Measurements from ENCODE around the gene GALP. TPM values are rescaled to one million over a fixed set of nuclear protein-coding genes. Genes with fewer than 3 reads are reported as not detected.
A peak's percentile ranks its signal among the peaks of the same experiment; 100 is the strongest.
"Not testable (repeated sequence)": the region's sequence is repeated elsewhere in the genome, so short reads cannot be mapped to it uniquely, and the experiment has no call there.

GALP gene
- total RNA-seq, 2 experiments from 2014 or later, result not detected

DNA sequence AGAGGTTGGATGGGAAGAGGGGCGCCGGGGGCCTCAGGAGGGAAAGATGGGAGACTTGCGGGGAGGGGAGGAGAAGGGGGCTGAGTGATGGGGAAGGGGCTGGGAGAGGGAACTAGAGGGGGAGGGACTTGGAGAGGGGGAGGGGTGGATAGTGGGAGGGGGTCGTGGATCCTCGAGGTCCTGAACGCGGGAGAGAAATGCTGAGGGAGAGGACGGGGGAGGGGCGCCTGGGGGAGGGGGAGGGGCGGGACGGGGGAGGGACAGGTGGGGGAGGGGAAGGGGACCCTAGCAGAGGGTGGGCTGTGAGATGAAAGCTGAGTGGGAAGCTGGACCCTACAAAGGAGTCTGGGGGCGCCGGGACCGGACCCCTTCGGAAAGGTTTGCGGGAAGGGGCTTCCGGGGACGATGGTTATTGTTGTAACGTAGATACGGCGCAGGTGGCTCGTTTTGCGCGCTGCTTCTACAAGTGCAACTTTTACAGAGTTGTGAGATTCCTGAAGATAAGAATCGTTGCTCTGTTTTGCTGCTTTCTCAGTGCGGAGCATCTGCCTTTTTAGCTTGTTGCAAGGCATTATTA is 34.3 kb upstream of the GALP start:
- peak; percentile 50 for DNase-seq
- H3K27ac Mint-ChIP-seq, result peak overlapping the region; percentile 92
- H3K27me3 Mint-ChIP-seq, result no peaks in the 10 kb centered on the region
- ChIA-PET CTCF (interaction anchor here (0.7 to 1.7 kb wide), 2 partner anchors 10 to 26 kb away, joined by 3 to 4 read pairs; no protein-coding TSS in a partner anchor), POLR2A (interaction anchor here (0.6 kb wide), 1 partner anchor 172 kb away, joined by 3 read pairs; no protein-coding TSS in a partner anchor)
- peak overlapping the region; percentile 78 for H3K4me3 Mint-ChIP-seq
- H3K4me1 Mint-ChIP-seq, result peaks cover 39% of the 10 kb centered on the region
- no peaks in the 10 kb centered on the region for H3K9me3 Mint-ChIP-seq
- peaks cover under 1% of the 10 kb centered on the region for H3K36me3 Mint-ChIP-seq (ENCODE audit: low read depth)

DNA sequence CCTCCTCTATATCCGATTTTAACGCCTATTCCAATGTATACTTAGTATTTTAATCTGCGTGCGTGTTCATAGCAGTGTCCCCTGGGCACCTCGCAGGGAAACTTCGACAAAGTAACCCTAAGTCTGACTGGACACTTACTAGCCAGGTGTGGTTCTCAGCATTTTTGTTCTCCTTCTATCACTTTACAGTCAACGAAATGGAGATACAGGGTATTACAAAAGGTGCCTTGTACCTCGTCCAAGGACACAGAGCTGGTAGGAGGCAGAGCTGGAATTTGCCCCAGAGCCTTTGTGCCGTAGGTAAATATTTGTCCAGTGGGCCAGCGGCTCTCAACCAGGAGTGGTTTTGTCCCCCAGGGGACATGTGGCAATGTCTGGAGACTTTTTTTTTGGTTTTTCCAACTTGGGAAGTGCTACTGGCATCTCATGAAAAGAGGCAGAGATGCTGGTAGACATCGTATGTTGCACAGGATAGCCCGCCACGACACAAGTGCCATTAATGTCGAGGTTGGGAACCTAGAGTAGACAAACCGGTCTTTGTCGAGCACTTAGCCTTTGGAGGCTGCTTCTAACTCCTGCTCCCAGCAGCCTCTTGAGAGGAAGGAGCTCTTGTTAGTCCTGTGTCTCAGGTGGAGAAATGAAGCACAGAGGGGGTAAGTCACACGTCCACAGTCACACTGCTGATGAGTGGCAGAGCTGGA is 33.6 kb upstream of the GALP start:
- POLR2A ChIA-PET, result interaction anchor here (0.6 kb wide), 1 partner anchor 1139 kb away, joined by 7 read pairs; no protein-coding TSS in a partner anchor
- DNase-seq, result no peak
- no peaks in the 10 kb centered on the region for H3K27me3 Mint-ChIP-seq
- CTCF ChIA-PET, result interaction anchor here (0.7 to 1.5 kb wide), 4 partner anchors 9 to 38 kb away, joined by 3 to 5 read pairs (median 3); no protein-coding TSS in a partner anchor
- H3K4me1 Mint-ChIP-seq, result peaks cover 39% of the 10 kb centered on the region
- peak overlapping the region; percentile 78 for H3K4me3 Mint-ChIP-seq
- no peaks in the 10 kb centered on the region for H3K9me3 Mint-ChIP-seq
- H3K36me3 Mint-ChIP-seq (ENCODE audit: low read depth), result peaks cover 2% of the 10 kb centered on the region
- peak overlapping the region; percentile 79 for H3K27ac Mint-ChIP-seq

DNA sequence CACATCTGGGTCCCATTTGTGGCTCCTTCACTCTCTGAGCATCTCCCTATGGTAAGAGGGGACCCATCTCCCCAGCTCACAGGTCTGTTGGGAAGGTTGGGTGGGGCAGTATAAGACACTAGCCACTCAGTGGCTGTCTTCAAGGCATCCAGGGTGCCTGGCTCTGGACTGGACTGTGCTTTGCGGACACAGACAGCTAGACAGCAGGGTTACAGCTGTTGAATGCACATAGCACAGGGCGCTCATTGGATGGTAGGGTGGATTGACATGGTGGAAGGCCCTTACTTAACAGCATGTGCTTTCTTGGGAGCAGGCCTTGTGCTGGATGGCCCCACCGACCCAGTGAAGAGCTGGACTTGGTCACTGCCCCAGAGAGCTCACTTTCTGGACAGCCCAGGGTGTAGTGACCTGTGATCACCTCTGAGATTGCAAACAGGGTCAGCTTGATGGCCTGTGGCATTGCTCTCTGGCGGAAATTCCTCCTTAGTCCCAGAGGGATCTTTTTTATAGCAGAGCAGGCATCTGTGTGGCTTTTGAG is 32.8 kb upstream of the GALP start:
- no peak for DNase-seq
- Mint-ChIP-seq H3K36me3 (ENCODE audit: low read depth) (peaks cover 4% of the 10 kb centered on the region), H3K27ac (no peak overlapping the region), H3K4me1 (peaks cover 39% of the 10 kb centered on the region), H3K27me3 (no peaks in the 10 kb centered on the region), H3K9me3 (no peaks in the 10 kb centered on the region), H3K4me3 (no peak overlapping the region)
- ChIA-PET CTCF (interaction anchor here (0.9 to 1.5 kb wide), 3 partner anchors 8 to 37 kb away, joined by 3 to 5 read pairs (median 3); no protein-coding TSS in a partner anchor), POLR2A (no interaction called here)

DNA sequence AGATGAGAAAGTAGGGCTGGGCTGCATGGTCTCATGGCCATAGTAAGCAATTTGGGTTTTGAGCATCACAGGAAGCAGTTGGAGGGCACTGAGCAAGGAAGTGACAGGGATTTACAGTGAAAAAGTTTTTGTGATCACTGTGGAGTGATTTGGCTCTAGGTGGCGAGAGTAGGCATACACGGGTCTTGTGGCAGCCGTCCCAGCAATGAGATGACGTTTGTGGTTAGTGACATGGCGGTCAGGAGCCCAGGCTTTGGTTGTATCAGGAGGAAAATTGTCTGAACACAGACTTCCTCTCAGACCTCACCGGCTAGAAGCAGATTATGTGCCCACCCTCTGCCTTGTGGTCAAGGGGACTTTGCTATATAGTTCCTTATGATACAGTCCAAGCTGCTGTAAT is 31.4 kb upstream of the GALP start:
- ChIA-PET POLR2A (no interaction called here), CTCF (interaction anchor here (1.3 kb wide), 1 partner anchor 29 kb away, joined by 3 read pairs; no protein-coding TSS in a partner anchor)
- peaks cover 12% of the 10 kb centered on the region for H3K36me3 Mint-ChIP-seq (ENCODE audit: low read depth)

DNA sequence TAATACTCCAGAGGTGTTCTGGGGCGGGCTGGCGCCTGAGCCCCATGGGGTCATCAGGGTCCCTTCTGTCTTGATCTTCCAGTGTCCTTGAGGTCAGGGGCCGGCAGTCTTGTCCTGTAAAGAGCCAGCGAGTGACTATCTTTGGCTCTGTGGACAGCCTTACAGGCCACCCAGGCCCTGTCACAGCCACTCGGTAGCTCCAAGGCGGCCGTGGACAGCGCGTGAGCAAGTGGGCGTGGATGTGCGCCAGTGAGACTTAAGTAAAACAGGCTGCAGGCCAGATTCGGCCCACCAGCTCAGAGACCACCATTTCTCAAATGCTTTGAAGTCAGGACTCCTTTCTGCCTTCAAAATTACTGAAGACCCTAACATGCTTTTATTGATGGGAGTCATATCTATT is 31.0 kb upstream of the GALP start:
- no peak overlapping the region for H3K27ac Mint-ChIP-seq
- no peak overlapping the region for H3K4me3 Mint-ChIP-seq
- DNase-seq, result no peak
- H3K27me3 Mint-ChIP-seq, result no peaks in the 10 kb centered on the region
- H3K9me3 Mint-ChIP-seq, result peaks cover 3% of the 10 kb centered on the region
- peaks cover 32% of the 10 kb centered on the region for H3K4me1 Mint-ChIP-seq
- H3K36me3 Mint-ChIP-seq (ENCODE audit: low read depth), result peaks cover 16% of the 10 kb centered on the region
- CTCF ChIA-PET, result interaction anchor here (1.1 to 1.3 kb wide), 2 partner anchors 10 to 30 kb away, joined by 3 to 5 read pairs; no protein-coding TSS in a partner anchor
- POLR2A ChIA-PET, result no interaction called here

More for the DNA sequence above, 31.4 kb upstream of the GALP start:
- Mint-ChIP-seq H3K27me3 (no peaks in the 10 kb centered on the region), H3K9me3 (no peaks in the 10 kb centered on the region), H3K4me1 (peaks cover 34% of the 10 kb centered on the region), H3K27ac (peak overlapping the region; percentile 31), H3K4me3 (no peak overlapping the region)
- DNase-seq, result no peak

DNA sequence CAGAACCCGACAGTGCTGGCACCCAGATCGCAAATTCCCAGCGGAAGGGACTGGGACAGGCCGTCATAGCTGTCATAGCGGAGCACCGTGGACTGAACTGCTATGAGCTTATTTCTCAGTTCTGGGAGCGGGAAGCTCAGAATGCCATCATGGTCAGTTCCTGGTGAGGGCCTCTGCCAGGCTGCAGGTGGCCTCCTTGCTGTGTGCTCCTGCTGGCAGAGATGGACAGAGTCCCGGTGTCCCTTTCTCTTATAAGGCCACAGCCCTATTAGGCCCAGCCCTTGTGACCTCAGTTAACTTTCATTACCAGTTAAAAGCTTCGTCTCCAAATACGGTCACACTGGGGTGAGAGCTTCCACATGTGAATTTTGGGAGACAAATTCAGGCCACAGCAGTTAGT is 30.1 kb upstream of the GALP start:
- CTCF ChIA-PET, result interaction anchor here (0.7 to 1.3 kb wide), 3 partner anchors 9 to 31 kb away, joined by 3 to 5 read pairs (median 4); no protein-coding TSS in a partner anchor
- Mint-ChIP-seq H3K36me3 (ENCODE audit: low read depth) (peaks cover 21% of the 10 kb centered on the region), H3K27ac (no peak overlapping the region), H3K4me3 (no peak overlapping the region), H3K4me1 (peaks cover 26% of the 10 kb centered on the region), H3K27me3 (no peaks in the 10 kb centered on the region), H3K9me3 (peaks cover 3% of the 10 kb centered on the region)
- POLR2A ChIA-PET, result no interaction called here
- DNase-seq, result no peak

DNA sequence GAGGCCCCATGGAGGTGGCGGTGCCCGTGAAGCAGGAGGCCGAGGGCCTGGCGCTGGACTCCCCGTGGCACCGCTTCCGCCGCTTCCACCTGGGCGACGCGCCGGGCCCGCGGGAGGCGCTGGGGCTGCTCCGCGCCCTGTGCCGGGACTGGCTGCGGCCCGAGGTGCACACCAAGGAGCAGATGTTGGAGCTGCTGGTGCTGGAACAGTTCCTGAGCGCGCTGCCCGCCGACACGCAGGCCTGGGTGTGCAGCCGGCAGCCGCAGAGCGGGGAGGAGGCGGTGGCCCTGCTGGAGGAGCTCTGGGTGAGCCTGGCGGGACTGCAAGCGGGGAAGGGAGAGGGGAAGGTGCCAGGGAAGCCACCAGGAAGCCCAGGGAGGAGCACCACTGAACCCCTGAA is 28.9 kb upstream of the GALP start:
- Mint-ChIP-seq H3K36me3 (ENCODE audit: low read depth) (peaks cover 21% of the 10 kb centered on the region), H3K27me3 (no peaks in the 10 kb centered on the region), H3K9me3 (peaks cover 3% of the 10 kb centered on the region), H3K4me3 (no peak overlapping the region), H3K27ac (no peak overlapping the region), H3K4me1 (peaks cover 24% of the 10 kb centered on the region)
- ChIA-PET CTCF (no interaction called here), POLR2A (interaction anchor here (0.6 kb wide), 1 partner anchor 80 kb away, joined by 5 read pairs; no protein-coding TSS in a partner anchor)
- DNase-seq, result no peak

DNA sequence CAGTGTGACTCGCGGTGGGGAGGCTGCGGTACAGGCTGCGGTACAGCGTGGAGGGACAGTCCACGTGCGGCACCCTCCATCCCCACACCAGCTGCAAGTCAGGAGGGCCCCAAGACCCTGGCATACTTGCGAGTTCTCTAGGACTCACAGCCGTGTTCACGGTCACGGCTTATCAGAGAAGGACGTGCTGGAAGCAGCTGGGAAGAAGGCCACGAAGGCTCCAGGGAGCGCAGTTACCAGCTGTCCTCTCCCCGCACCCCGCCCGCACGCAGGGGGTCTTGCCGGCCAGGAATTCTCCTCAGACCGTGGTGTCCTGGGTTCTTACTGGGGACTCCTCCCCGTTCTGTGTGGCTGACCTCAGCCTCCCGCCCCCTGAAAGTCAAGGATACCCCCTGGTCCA is 28.5 kb upstream of the GALP start:
- peaks cover 20% of the 10 kb centered on the region for H3K4me1 Mint-ChIP-seq
- peaks cover 3% of the 10 kb centered on the region for H3K9me3 Mint-ChIP-seq
- ChIA-PET POLR2A (interaction anchor here (0.6 kb wide), 1 partner anchor 81 kb away, joined by 5 read pairs; no protein-coding TSS in a partner anchor), CTCF (no interaction called here)
- H3K27me3 Mint-ChIP-seq, result no peaks in the 10 kb centered on the region
- DNase-seq, result no peak
- no peak overlapping the region for H3K27ac Mint-ChIP-seq
- H3K4me3 Mint-ChIP-seq, result no peak overlapping the region
- peaks cover 21% of the 10 kb centered on the region for H3K36me3 Mint-ChIP-seq (ENCODE audit: low read depth)

DNA sequence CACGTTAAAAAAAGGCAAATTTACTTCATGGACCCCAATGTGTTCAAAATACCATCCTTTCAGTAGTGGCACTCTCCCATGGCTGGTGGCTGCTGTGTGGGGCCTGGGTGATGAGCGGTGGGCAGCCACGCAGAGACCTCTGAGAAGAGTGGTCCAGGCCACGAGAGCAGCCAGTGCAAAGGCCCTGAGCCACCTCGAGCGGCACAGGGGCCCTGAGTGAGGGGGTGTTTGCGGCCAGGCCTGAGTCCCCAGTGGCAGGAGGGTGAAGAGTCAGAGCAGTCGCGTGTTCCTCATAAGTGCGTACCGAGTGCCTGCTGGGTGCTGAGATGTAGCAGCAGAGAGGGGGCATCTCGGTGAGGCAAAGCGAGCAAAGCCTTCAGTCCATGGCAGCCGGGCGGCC is 27.7 kb upstream of the GALP start:
- DNase-seq, result no peak
- ChIA-PET CTCF (no interaction called here), POLR2A (no interaction called here)
- H3K4me1 Mint-ChIP-seq, result peaks cover 19% of the 10 kb centered on the region
- H3K4me3 Mint-ChIP-seq, result no peak overlapping the region
- H3K36me3 Mint-ChIP-seq (ENCODE audit: low read depth), result peaks cover 21% of the 10 kb centered on the region
- no peak overlapping the region for H3K27ac Mint-ChIP-seq
- H3K27me3 Mint-ChIP-seq, result no peaks in the 10 kb centered on the region
- peaks cover 3% of the 10 kb centered on the region for H3K9me3 Mint-ChIP-seq

DNA sequence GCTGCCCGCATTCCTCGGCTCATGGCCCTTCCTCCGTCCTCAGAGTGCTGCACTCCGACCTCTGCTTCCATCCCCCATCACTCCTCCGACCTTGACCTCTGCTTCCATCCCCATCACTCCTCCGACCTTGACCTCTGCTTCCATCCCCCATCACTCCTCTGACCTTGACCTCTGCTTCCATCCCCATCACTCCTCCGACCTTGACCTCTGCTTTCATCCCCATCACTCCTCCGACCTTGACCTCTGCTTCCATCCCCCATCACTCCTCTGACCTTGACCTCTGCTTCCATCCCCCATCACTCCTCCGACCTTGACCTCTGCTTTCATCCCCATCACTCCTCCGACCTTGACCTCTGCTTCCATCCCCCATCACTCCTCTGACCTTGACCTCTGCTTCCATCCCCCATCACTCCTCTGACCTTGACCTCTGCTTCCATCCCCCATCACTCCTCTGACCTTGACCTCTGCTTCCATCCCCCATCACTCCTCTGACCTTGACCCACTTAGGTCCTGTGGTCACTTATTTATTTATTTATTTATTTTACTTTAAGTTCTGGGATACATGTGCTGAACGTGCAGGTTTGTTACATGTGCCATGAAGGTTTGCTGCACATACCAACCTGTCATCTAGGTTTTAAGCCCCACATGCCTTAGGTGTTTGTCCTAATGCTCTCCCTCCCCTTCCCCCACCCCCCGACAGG is 26.7 kb upstream of the GALP start:
- H3K4me3 Mint-ChIP-seq, H3K27ac Mint-ChIP-seq, H3K27me3 Mint-ChIP-seq, CTCF ChIA-PET, H3K9me3 Mint-ChIP-seq, DNase-seq, POLR2A ChIA-PET: not testable (repeated sequence)
- Mint-ChIP-seq H3K36me3 (ENCODE audit: low read depth) (peaks cover 23% of the 10 kb centered on the region), H3K4me1 (peaks cover 18% of the 10 kb centered on the region)

DNA sequence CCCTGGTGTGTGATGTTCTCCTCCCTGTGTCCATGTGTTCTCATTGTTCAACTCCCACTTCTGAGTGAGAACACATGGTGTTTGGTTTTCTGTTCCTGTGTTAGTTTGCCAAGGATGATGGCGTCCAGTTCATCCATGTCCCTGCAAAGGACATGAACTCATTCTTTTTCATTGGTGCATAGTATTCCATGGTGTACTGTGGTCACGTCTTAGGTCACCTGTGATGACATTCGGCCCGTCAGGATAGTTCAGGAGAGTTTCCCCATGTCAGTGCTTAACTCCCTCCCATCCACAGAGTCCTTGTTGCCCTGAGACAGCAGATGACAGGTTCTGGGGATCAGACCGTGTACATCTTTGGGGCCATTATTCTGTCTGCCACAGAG is 26.2 kb upstream of the GALP start:
- Mint-ChIP-seq H3K4me3 (no peak overlapping the region), H3K4me1 (peaks cover 14% of the 10 kb centered on the region), H3K9me3 (peaks cover 3% of the 10 kb centered on the region), H3K27me3 (no peaks in the 10 kb centered on the region), H3K27ac (no peak overlapping the region), H3K36me3 (ENCODE audit: low read depth) (peaks cover 23% of the 10 kb centered on the region)
- ChIA-PET CTCF (no interaction called here), POLR2A (no interaction called here)
- no peak for DNase-seq

DNA sequence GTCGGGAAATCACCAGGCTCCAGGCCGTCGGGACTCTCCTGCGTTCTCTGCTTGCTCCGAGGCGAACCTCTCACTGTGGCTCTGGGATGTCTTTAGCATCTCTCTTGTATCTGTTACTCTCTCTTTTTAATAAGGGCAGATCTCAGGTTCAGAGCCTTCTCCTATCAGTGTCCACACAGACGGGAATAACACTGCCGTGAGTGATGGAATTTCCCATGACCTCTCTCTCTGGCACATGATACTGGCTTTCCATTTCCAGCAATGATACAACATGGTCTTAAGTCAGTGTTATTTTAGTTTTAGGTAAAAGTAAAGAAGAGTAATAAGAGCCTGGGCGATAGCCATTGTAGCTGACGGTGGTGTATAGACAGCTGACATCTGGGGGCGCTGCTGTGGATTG is 25.4 kb upstream of the GALP start:
- H3K36me3 Mint-ChIP-seq (ENCODE audit: low read depth), result peaks cover 25% of the 10 kb centered on the region
- H3K27ac Mint-ChIP-seq, result no peak overlapping the region
- ChIA-PET CTCF (no interaction called here), POLR2A (no interaction called here)
- peaks cover 14% of the 10 kb centered on the region for H3K4me1 Mint-ChIP-seq
- no peak for DNase-seq
- H3K4me3 Mint-ChIP-seq, result no peak overlapping the region
- H3K27me3 Mint-ChIP-seq, result no peaks in the 10 kb centered on the region
- H3K9me3 Mint-ChIP-seq, result peaks cover 3% of the 10 kb centered on the region
